Esophagus (tissue), 2 donors: ENCODE data around the gene WWOX. TPM values are rescaled to one million over a fixed set of nuclear protein-coding genes. Genes with fewer than 3 reads are reported as not detected.

Experiments
- H3K27ac ChIP-seq, 2 donors: one replicate each; pipeline ENCODE4 v1.5.1; 2013; ENCODE audit warnings: low read depth in 2 of 2, mild to moderate bottlenecking in 2 of 2, inconsistent platforms in 1 of 2, low read length in 1 of 2, moderate library complexity in 1 of 2
- H3K27me3 ChIP-seq, 2 donors: one replicate each; pipeline ENCODE4 v1.6.1; 2013; ENCODE audit warnings: low read length in 2 of 2, control low read depth in 1 of 2, mild to moderate bottlenecking in 1 of 2; ENCODE audit not compliant: insufficient read depth in 2 of 2, control insufficient read depth in 1 of 2
- H3K36me3 ChIP-seq, 2 donors: one replicate each; pipeline ENCODE4 v1.6.1; 2013; ENCODE audit warnings: low read length in 1 of 2; ENCODE audit not compliant: control insufficient read depth in 2 of 2, insufficient read depth in 2 of 2
- H3K4me1 ChIP-seq, 2 donors: one replicate each; pipeline ENCODE4 v1.6.1; 2013; ENCODE audit warnings: low read length in 1 of 2; ENCODE audit not compliant: control insufficient read depth in 2 of 2, insufficient read depth in 2 of 2
- H3K4me3 ChIP-seq, 2 donors: one replicate each; pipeline ENCODE4 v1.5.1; 2013; ENCODE audit warnings: low read length in 2 of 2, mild to moderate bottlenecking in 2 of 2, low read depth in 1 of 2, moderate library complexity in 1 of 2
- H3K9me3 ChIP-seq, 2 donors: one replicate each; pipeline ENCODE4 v1.6.1; 2013; ENCODE audit warnings: mild to moderate bottlenecking in 2 of 2, low read depth in 1 of 2, low read length in 1 of 2, moderate library complexity in 1 of 2; ENCODE audit not compliant: control insufficient read depth in 2 of 2, insufficient read depth in 1 of 2
- WGBS, 2 donors: extraction: QIAGEN DNeasy Blood & Tissue Kit; methylation state at CpG; one replicate each; pipeline ENCODE4 v1.1.7; 2013; 5-methylcytosine and 5-hydroxymethylcytosine counted together
- polyA plus RNA-seq, 2 donors: library from polyadenylated mRNA; stranded (reverse); fragments of 200-250 nt; gene quantifications; one replicate each; pipeline ENCODE4 v1.2.3, GENCODE V29; 2013
- donor health status: healthy with polysubstance abuse.
- donor health status: Bipolar disorder and iron deficiency.

Gene WWOX
- polyA plus RNA-seq, 2 donors: 6.4 to 9.1 TPM

GRCh38 chr16:78118469-78119025, 19.1 kb downstream of the WWOX start:
- no peaks in the 10 kb centered on the region for H3K27me3 ChIP-seq
- H3K4me3 ChIP-seq: no peak overlapping the region
- 51 to 67% methylated on average over 4 of the region's 4 CpGs for WGBS, 2 donors
- peaks cover 0 to 5% of the 10 kb centered on the region in 2 donors for H3K36me3 ChIP-seq
- no peaks in the 10 kb centered on the region for H3K9me3 ChIP-seq
- no peaks in the 10 kb centered on the region for H3K4me1 ChIP-seq
- H3K27ac ChIP-seq: no peak overlapping the region

GRCh38 chr16:78122774-78123315, 23.4 kb downstream of the WWOX start:
- H3K9me3 ChIP-seq: no peaks in the 10 kb centered on the region
- H3K27me3 ChIP-seq: no peaks in the 10 kb centered on the region
- no peak overlapping the region for H3K4me3 ChIP-seq
- H3K4me1 ChIP-seq: no peaks in the 10 kb centered on the region
- WGBS, 2 donors: 6 to 10% methylated on average over 4 of the region's 4 CpGs
- H3K36me3 ChIP-seq: no peaks in the 10 kb centered on the region
- H3K27ac ChIP-seq: no peak overlapping the region

GRCh38 chr16:78125112-78125844, 25.8 kb downstream of the WWOX start:
- H3K9me3 ChIP-seq: no peaks in the 10 kb centered on the region
- H3K27me3 ChIP-seq: no peaks in the 10 kb centered on the region
- no peaks in the 10 kb centered on the region for H3K4me1 ChIP-seq
- 88 to 90% methylated on average over 15 of the region's 15 CpGs for WGBS, 2 donors
- peaks cover 0 to under 1% of the 10 kb centered on the region in 2 donors for H3K36me3 ChIP-seq
- H3K27ac ChIP-seq: no peak overlapping the region
- H3K4me3 ChIP-seq: no peak overlapping the region

DNA sequence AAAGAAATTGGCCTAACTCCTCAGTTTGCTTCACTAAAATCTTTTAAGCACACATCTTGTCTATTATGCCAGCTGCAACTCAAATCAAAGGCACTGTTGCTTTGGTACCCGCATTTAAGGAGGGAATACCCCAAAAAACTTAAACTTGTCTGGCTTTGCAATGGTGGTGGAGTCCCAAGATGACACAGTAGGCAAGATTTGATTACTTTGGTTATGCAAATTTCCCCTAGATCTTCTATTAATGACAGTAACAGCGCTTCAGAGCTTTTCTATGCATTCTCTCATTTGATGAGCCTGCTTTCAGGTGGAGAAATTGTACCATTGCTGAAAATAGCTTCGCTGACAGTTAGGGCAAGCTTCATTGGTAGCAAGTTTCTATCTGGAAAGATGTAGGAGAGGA, 27.2 kb downstream of the WWOX start:
- H3K4me3 ChIP-seq: no peak overlapping the region
- H3K4me1 ChIP-seq: no peaks in the 10 kb centered on the region
- WGBS, 2 donors: 90 to 95% methylated on average over 3 of the region's 3 CpGs
- H3K27ac ChIP-seq: no peak overlapping the region
- H3K9me3 ChIP-seq: no peaks in the 10 kb centered on the region
- H3K36me3 ChIP-seq: peaks cover 0 to 3% of the 10 kb centered on the region in 2 donors
- no peaks in the 10 kb centered on the region for H3K27me3 ChIP-seq

- Histone ChIP-seq H3K4me3 (no peak overlapping the region), H3K36me3 (peaks cover 0 to 3% of the 10 kb centered on the region in 2 donors), H3K27ac (no peak overlapping the region), H3K4me1 (no peaks in the 10 kb centered on the region), H3K27me3 (no peaks in the 10 kb centered on the region), H3K9me3 (no peaks in the 10 kb centered on the region)
- 46 to 57% methylated on average over 5 of the region's 5 CpGs for WGBS, 2 donors
Measured at GRCh38 chr16:78127130-78127529, 27.7 kb downstream of the WWOX start.

DNA sequence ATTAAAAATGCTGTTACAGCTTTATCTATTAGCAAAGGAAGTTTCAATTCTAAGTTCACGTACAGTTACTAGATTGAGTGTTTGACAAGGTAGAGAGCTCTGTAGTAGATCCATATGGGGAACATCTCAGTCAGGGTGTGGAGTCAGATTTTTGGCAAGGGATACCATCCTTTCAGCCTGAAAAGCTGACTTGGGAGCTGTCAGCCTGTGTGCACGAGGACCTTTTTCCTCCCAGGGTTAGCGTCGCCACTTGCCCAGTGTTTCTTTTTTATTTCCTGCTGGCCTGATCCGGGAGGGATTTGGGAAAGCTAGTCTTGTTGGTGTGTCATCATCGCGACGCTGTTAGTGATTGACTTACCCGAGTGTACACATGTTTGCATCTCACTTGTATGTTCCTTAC, 29.5 kb downstream of the WWOX start:
- Histone ChIP-seq H3K27me3 (no peaks in the 10 kb centered on the region), H3K9me3 (no peaks in the 10 kb centered on the region), H3K27ac (no peak overlapping the region), H3K4me1 (no peaks in the 10 kb centered on the region), H3K4me3 (no peak overlapping the region), H3K36me3 (peaks cover 0 to 3% of the 10 kb centered on the region in 2 donors)
- 54 to 59% methylated on average over 9 of the region's 9 CpGs for WGBS, 2 donors

DNA sequence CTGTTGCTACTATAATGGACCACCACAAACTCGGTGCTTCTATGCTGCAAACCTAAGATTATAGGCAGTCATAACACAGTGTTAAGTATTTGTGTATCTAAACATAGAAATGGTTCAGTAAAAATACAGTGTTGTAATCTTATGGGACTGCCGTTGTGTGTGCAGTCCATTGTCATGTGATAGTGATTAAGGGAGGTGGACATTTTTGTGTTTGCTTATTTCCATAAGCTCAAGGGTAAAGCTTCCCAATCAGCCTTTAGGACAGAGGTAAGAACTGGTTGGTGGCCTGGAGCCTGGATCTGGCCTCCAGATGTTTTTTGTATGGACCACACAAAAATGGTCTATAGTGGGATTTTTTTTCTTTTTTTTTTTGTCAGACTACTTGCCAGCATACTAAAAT, 29.9 kb downstream of the WWOX start:
- Histone ChIP-seq H3K4me1 (no peaks in the 10 kb centered on the region), H3K27me3 (no peaks in the 10 kb centered on the region), H3K4me3 (no peak overlapping the region), H3K36me3 (peaks cover 0 to 3% of the 10 kb centered on the region in 2 donors), H3K9me3 (no peaks in the 10 kb centered on the region), H3K27ac (no peak overlapping the region)
- 68 to 79% methylated on average over 2 of the region's 2 CpGs for WGBS, 2 donors

DNA sequence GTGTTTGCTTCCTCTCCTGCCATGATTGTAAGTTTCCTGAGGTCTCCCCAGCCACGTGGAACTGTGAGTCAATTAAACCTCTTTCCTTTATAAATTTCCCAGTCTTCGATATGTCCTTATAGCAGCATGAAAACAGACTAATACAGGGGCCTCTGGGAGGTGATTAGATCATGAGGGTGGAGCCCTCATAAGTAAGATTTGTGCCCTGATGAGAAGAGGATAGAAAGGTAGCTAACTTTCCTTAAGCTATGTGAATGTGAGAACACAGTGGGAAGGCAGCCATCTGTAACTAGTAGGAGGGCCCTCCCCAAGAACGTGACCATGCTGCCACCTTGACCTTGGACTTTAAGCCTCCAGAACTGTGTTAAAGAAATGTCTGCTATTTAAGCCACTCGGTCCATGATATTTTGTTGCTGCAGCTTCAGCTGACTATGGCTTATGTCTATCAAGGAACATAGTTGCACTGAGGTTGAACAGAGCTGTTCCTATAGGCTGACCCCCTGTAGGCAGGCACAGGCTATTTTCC, 30.7 kb downstream of the WWOX start:
- H3K27me3 ChIP-seq: no peaks in the 10 kb centered on the region
- H3K27ac ChIP-seq: no peak overlapping the region
- no peak overlapping the region for H3K4me3 ChIP-seq
- 88 to 94% methylated on average over 4 of the region's 4 CpGs for WGBS, 2 donors
- H3K4me1 ChIP-seq: no peaks in the 10 kb centered on the region
- peaks cover 0 to 3% of the 10 kb centered on the region in 2 donors for H3K36me3 ChIP-seq
- no peaks in the 10 kb centered on the region for H3K9me3 ChIP-seq

- no peak overlapping the region for H3K27ac ChIP-seq
Measured at GRCh38 chr16:78130950-78131349, 31.5 kb downstream of the WWOX start.

More at GRCh38 chr16:78130950-78131349, 31.5 kb downstream of the WWOX start:
- no peaks in the 10 kb centered on the region for H3K27me3 ChIP-seq
- no peak overlapping the region for H3K4me3 ChIP-seq
- 78 to 80% methylated on average over 5 of the region's 5 CpGs for WGBS, 2 donors
- H3K9me3 ChIP-seq: no peaks in the 10 kb centered on the region
- peaks cover 0 to 3% of the 10 kb centered on the region in 2 donors for H3K36me3 ChIP-seq
- H3K4me1 ChIP-seq: no peaks in the 10 kb centered on the region
